Skeletal muscle tissue (tissue), 4 donors: ENCODE measurements around the gene PPP4R4. TPM values are rescaled to one million over a fixed set of nuclear protein-coding genes. Genes with fewer than 3 reads are reported as not detected.

ENCODE experiments used
- H3K27ac ChIP-seq: one replicate; pipeline ENCODE4 v1.7.0; 2013; ENCODE audit warnings: mild to moderate bottlenecking, low read depth, low read length, inconsistent platforms
- H3K27me3 ChIP-seq, 3 donors: one replicate each; pipeline ENCODE4 v1.7.0; 2013; ENCODE audit warnings: low read length in 3 of 3; ENCODE audit not compliant: control insufficient read depth in 3 of 3, insufficient read depth in 3 of 3
- H3K36me3 ChIP-seq, 3 donors: one replicate each; pipeline ENCODE4 v1.7.0; 2013; ENCODE audit warnings: low read length in 3 of 3; ENCODE audit not compliant: control insufficient read depth in 3 of 3, insufficient read depth in 3 of 3
- H3K4me1 ChIP-seq, 3 donors: one replicate each; pipeline ENCODE4 v1.7.0; 2013; ENCODE audit warnings: low read length in 3 of 3, mild to moderate bottlenecking in 3 of 3; ENCODE audit not compliant: control insufficient read depth in 3 of 3, insufficient read depth in 3 of 3
- H3K4me3 ChIP-seq, 3 donors: one replicate each; pipeline ENCODE4 v1.7.0; 2013; ENCODE audit warnings: low read length in 3 of 3
- H3K9ac ChIP-seq, 3 donors: one replicate each; pipeline ENCODE4 v1.7.0; 2013; ENCODE audit warnings: low read length in 3 of 3, mild to moderate bottlenecking in 3 of 3, moderate library complexity in 2 of 3, low read depth in 1 of 3
- H3K9me3 ChIP-seq, 3 donors: one replicate each; pipeline ENCODE4 v1.7.0; 2013; ENCODE audit warnings: low read length in 3 of 3; ENCODE audit not compliant: control insufficient read depth in 3 of 3
- total RNA-seq: library from RNA; depleted of rRNA; stranded (reverse); fragments of >200 nt; gene quantifications from one replicate; pipeline ENCODE4 v1.2.3, GENCODE V29; 2014
- donor health status: Osteomylitis.

Gene PPP4R4
- total RNA-seq: 0.52 TPM

- Histone ChIP-seq H3K36me3 (no peaks in the 10 kb centered on the region), H3K4me3 (peak within 1 kb of the TSS; percentile 58 to 66 (median 60)), H3K9ac (peak within 1 kb of the TSS; percentile 57 to 73 (median 70)), H3K27ac (peak within 1 kb of the TSS; percentile 55), H3K4me1 (peaks cover 9 to 19% (median 12%) of the 10 kb centered on the region in 3 donors), H3K27me3 (peaks cover 6 to 20% (median 7%) of the 10 kb centered on the region in 3 donors), H3K9me3 (no peaks in the 10 kb centered on the region)
Observed at GRCh38 chr14:94173885-94174603, at the start of gene PPP4R4. Gene PPP4R4 (plus strand): TSS chr14:94174322. CDS start chr14:94174466, 144 bp downstream.

- Histone ChIP-seq H3K9ac (no peak overlapping the region), H3K27ac (no peak overlapping the region), H3K36me3 (no peaks in the 10 kb centered on the region), H3K27me3 (peaks cover 0 to 5% (median 0%) of the 10 kb centered on the region in 3 donors), H3K4me1 (peaks cover 0 to 8% (median 6%) of the 10 kb centered on the region in 3 donors), H3K9me3 (peaks cover 0 to 8% (median 0%) of the 10 kb centered on the region in 3 donors), H3K4me3 (no peak overlapping the region)
Observed at GRCh38 chr14:94124582-94125377, 49.3 kb upstream of the PPP4R4 start.

GRCh38 chr14:94125659-94126418, 48.3 kb upstream of the PPP4R4 start:
- H3K9ac ChIP-seq: no peak overlapping the region
- peaks cover 0 to 8% (median 0%) of the 10 kb centered on the region in 3 donors for H3K27me3 ChIP-seq

GRCh38 chr14:94126419-94126677, 47.8 kb upstream of the PPP4R4 start:
- Histone ChIP-seq H3K4me3 (no peak overlapping the region), H3K27ac (no peak overlapping the region), H3K36me3 (no peaks in the 10 kb centered on the region), H3K4me1 (peaks cover 0 to 14% (median 8%) of the 10 kb centered on the region in 3 donors), H3K9me3 (no peaks in the 10 kb centered on the region), H3K27me3 (peaks cover 0 to 8% (median 0%) of the 10 kb centered on the region in 3 donors), H3K9ac (no peak overlapping the region)

More at GRCh38 chr14:94125659-94126418, 48.3 kb upstream of the PPP4R4 start:
- Histone ChIP-seq H3K9me3 (peaks cover 0 to 2% (median 0%) of the 10 kb centered on the region in 3 donors), H3K36me3 (no peaks in the 10 kb centered on the region), H3K4me3 (no peak overlapping the region), H3K4me1 (peaks cover 0 to 14% (median 8%) of the 10 kb centered on the region in 3 donors), H3K27ac (no peak overlapping the region)

GRCh38 chr14:94126800-94127199, 47.3 kb upstream of the PPP4R4 start:
- H3K9ac ChIP-seq: no peak overlapping the region
- H3K4me3 ChIP-seq: no peak overlapping the region
- H3K36me3 ChIP-seq: no peaks in the 10 kb centered on the region
- peaks cover 0 to 14% (median 8%) of the 10 kb centered on the region in 3 donors for H3K4me1 ChIP-seq
- H3K27ac ChIP-seq: no peak overlapping the region
- H3K9me3 ChIP-seq: no peaks in the 10 kb centered on the region
- peaks cover 0 to 8% (median 0%) of the 10 kb centered on the region in 3 donors for H3K27me3 ChIP-seq

GRCh38 chr14:94127330-94127729, 46.8 kb upstream of the PPP4R4 start:
- Histone ChIP-seq H3K27ac (no peak overlapping the region), H3K4me1 (peaks cover 0 to 14% (median 8%) of the 10 kb centered on the region in 3 donors), H3K9me3 (no peaks in the 10 kb centered on the region), H3K27me3 (peaks cover 0 to 8% (median 0%) of the 10 kb centered on the region in 3 donors), H3K9ac (no peak overlapping the region), H3K36me3 (no peaks in the 10 kb centered on the region), H3K4me3 (no peak overlapping the region)

- H3K4me3 ChIP-seq: peak overlapping the region in 2 of 3 donors; percentile 67 to 74
- H3K27ac ChIP-seq: peak overlapping the region; percentile 70
Observed at GRCh38 chr14:94128216-94128839, 45.8 kb upstream of the PPP4R4 start.

GRCh38 chr14:94129111-94129757, 44.9 kb upstream of the PPP4R4 start, which contains the start of gene IFI27L2:
Gene IFI27L2 (minus strand): TSS chr14:94129604. CDS start chr14:94129564, 40 bp downstream.
- Histone ChIP-seq H3K36me3 (no peaks in the 10 kb centered on the region), H3K4me1 (peaks cover 0 to 14% (median 8%) of the 10 kb centered on the region in 3 donors), H3K9me3 (no peaks in the 10 kb centered on the region), H3K27ac (peak within 1 kb of the TSS; percentile 70), H3K4me3 (peak within 1 kb of the TSS; percentile 62 to 85 (median 67)), H3K9ac (peak within 1 kb of the TSS; percentile 57 to 80 (median 65)), H3K27me3 (peaks cover 0 to 8% (median 0%) of the 10 kb centered on the region in 3 donors)

More at GRCh38 chr14:94128216-94128839, 45.8 kb upstream of the PPP4R4 start:
- Histone ChIP-seq H3K9me3 (no peaks in the 10 kb centered on the region), H3K27me3 (peaks cover 0 to 8% (median 0%) of the 10 kb centered on the region in 3 donors), H3K4me1 (peaks cover 0 to 14% (median 8%) of the 10 kb centered on the region in 3 donors), H3K36me3 (no peaks in the 10 kb centered on the region), H3K9ac (no peak overlapping the region)
